Endometrial microvascular endothelial cells (primary cell): ENCODE results near the gene RAD50. TPM values are rescaled to one million over a fixed set of nuclear protein-coding genes. Genes with fewer than 3 reads are reported as not detected.
"Not testable (repeated sequence)": the region's sequence is repeated elsewhere in the genome, so short reads cannot be mapped to it uniquely, and the experiment has no call there.

Experiments
- in situ Hi-C: cut with HindIII; loops from 2 replicates; pipeline ENCODE4 v1.10.0; 2017; ENCODE audit warnings: low sequenced_read_pairs, low pct_unique_long_range_greater_than_20kb; ENCODE audit errors: inconsistent ontology term
- total RNA-seq: library from RNA; depleted of rRNA; stranded (reverse); fragments of >200 nt; gene quantifications from one replicate; pipeline ENCODE4 v1.2.3, GENCODE V29; 2015; ENCODE audit errors: inconsistent ontology term

The RAD50 gene
- total RNA-seq, 1 donor from 2014 or later, result 10.5 TPM

- in situ Hi-C loops, result no loop called here
Measured at GRCh38 chr5:132549576-132549975, 7.2 kb upstream of the RAD50 start.

GRCh38 chr5:132556153-132556762 lies 519 bp upstream of the RAD50 start:
- in situ Hi-C loops, result no loop called here

GRCh38 chr5:132557478-132558172 lies 848 bp downstream of the RAD50 start:
- in situ Hi-C loops, result no loop called here

DNA sequence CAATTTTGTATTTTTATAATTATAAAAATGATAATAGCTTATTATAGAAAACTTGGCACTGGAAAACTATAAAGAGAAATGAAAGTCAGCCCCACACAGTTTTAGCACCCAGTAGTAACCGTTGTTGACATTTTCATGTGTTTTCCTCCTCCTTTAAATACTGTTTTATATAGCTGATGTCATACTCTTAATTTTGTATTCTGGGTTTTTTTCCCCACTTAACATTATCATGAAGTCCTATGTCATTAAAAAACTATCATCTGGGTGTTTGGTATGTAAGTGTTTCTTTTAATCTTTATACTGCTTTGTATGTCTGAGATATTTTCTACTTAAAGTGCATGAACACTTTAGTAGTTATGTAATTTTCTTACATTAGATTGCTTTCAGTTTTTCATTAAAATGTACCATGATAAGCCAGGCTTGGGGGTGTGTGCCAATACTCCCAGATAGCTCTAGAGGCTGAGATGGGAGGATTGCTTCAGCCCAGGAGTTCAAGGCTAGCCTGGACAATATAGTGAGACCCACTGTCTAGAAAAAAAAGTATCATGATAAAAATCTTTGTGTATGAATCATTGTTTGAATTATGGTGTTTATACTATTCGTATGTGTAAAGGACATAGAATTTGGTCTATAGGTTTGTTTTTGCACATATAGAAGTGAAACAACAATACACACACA lies 2.7 kb downstream of the RAD50 start:
- in situ Hi-C loops, result no loop called here

DNA sequence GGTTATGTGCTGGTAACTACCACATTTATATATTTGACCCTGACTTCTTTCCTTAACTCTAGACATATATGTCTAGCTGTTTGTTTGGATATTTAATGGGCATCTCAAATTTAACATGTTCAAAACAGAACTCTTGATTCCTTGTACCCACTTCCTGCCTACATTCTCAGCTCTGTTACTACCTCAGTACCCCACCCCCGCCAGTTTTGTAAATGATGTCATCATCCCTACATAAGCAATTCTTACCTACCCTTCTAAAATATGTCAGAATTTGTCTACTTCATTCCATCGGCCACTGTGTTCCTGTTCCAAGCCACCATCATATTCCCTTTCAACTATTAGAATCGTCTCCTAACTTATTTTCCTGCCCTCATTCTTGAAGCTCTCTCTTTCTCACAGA lies 4.8 kb downstream of the RAD50 start:
- in situ Hi-C loops, result no loop called here

GRCh38 chr5:132564555-132564954 lies 7.8 kb downstream of the RAD50 start:
- in situ Hi-C loops, result not testable (repeated sequence)

DNA sequence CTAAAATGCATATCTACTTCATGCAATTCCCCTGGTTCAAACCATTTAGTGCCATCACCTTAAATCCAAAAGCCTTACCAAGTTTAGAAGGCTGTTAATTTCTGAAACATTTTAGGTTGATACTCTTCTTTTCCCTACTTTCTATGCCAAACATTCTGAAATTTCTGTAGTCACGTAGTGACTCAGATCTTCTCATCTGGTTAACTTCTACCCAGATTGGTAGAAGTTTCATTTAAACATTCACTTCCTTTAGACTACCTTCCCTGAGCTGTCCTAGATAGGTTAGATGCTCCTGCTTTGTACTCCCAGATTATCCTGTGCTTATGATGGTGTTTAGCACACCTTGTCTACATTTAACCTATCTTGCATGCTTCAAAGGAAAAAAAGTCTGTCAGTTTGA lies 9.9 kb downstream of the RAD50 start:
- in situ Hi-C loops, result no loop called here

- in situ Hi-C loops, result no loop called here
Measured at GRCh38 chr5:132576123-132576522, 19.3 kb downstream of the RAD50 start.

DNA sequence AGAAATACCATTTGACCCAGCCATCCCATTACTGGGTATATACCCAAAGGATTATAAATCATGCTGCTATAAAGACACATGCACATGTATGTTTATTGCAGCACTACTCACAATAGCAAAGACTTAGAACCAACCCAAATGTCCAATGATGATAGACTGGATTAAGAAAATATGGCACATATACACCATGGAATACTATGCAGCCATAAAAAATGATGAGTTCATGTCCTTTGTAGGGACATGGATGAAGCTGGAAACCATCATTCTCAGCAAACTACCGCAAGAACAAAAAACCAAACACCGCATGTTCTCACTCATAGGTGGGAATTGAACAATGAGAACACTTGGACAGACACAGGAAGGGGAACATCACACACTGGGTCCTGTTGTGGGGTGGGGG lies 27.8 kb downstream of the RAD50 start:
- in situ Hi-C loops, result not testable (repeated sequence)

GRCh38 chr5:132586063-132586462 lies 29.3 kb downstream of the RAD50 start:
- in situ Hi-C loops, result no loop called here

GRCh38 chr5:132589467-132589866 lies 32.7 kb downstream of the RAD50 start:
- in situ Hi-C loops, result no loop called here

GRCh38 chr5:132591145-132591544 lies 34.4 kb downstream of the RAD50 start:
- in situ Hi-C loops, result no loop called here

- in situ Hi-C loops, result no loop called here
Measured at GRCh38 chr5:132592521-132592920, 35.7 kb downstream of the RAD50 start.

DNA sequence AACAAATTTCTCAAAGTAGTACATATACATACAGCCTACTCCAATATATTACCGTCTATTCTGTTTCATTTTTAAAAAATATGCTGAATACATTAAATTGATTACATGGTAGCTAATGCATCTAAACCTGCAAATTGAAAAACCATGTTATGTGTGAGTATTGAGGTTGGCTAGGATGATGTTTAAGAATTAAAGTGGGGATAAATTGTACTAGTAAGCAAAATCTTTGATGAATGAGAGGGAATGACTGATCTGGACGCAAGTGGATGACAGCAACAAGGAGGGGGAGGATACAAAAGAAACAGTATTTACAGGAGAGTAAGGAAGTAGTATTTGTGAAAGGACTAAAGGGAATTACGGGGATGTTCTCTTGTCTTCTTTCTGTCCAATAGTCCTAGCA lies 37.4 kb downstream of the RAD50 start:
- in situ Hi-C loops, result no loop called here

DNA sequence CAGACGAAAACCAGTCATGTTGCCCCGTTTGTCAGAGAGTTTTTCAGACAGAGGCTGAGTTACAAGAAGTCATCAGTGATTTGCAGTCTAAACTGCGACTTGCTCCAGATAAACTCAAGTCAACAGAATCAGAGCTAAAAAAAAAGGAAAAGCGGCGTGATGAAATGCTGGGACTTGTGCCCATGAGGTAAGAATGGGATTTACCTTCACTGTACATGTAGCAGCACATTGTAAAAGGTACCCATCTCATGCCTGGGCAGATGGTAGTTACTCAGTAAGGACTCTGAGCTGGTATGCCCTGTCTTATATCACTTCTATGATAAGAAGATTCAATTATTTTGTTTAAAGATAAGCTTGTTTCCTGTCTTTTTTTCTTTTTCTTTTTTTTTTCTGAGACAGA lies 38.8 kb downstream of the RAD50 start:
- in situ Hi-C loops, result no loop called here

- in situ Hi-C loops, result no loop called here
Measured at GRCh38 chr5:132601071-132601728, 44.4 kb downstream of the RAD50 start.

GRCh38 chr5:132607095-132607494 lies 50.3 kb downstream of the RAD50 start:
- in situ Hi-C loops, result no loop called here

- in situ Hi-C loops, result no loop called here
Measured at GRCh38 chr5:132608107-132608506, 51.3 kb downstream of the RAD50 start.

- in situ Hi-C loops, result no loop called here
Measured at GRCh38 chr5:132611965-132612364, 55.2 kb downstream of the RAD50 start.

DNA sequence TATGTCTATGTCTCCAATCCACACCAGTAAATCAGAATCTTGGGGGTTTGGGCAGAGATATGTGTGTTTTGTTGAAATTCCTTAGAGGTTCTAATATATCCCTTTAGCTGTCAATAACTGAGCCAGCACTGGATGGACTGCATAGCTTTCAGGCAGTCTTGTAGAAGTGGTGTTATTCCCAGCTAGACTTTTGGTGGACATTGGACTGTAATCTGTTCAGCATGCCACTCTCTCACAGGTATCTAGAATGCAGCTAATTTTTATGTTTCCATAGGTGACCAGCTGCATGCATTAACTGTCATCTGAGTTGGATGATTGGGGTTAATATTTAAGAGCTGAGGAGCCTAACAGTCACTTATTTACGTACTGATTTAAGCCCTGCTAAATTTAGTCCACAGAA lies 56.1 kb downstream of the RAD50 start:
- in situ Hi-C loops, result no loop called here
